Stomach (tissue), 4 donors: ENCODE data around the gene ZNF672.

Source experiments
- CTCF ChIP-seq, 7 experiments: fragments of 450-650 bp in 4 of 7; fragments of 200-600 bp in 3 of 7; sonication (generic) in 3 of 7; IDR thresholded peaks; one replicate each; pipeline ENCODE4 v1.5.1; 2016 to 2019; ENCODE audit warnings: antibody characterized with exemption in 7 of 7, control low read depth in 2 of 7, mild to moderate bottlenecking in 1 of 7
- EP300 ChIP-seq: sonication (generic); formaldehyde crosslinking; IDR thresholded peaks from one replicate; pipeline ENCODE4 v1.6.1; 2017; ENCODE audit warnings: antibody characterized with exemption

GRCh38 chr1:248842781-248843331 is 4.8 kb downstream of the ZNF672 start:
- no peak for TF ChIP-seq CTCF (IDR thresholded peaks at IDR 0.05)
- no peak for TF ChIP-seq EP300
